Measurements from ENCODE around the gene IMPA2.

IMPA2 gene

DNA sequence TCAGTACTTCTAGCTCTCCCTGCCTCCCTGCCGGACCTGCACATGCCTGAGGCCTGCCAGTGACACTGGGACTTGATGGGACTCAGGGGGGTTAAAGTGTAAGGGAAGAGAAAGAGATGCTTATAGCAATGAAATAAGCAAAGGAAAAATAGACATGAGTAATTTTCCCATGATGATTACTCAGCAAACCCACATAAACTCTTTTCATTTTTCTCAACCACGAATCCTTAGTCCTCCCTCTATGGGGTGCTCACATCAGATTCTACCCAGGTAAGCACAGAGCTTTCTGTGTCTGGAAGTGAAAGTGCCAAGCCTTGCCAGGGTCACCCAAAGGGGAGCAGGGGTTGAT lies 67.5 kb downstream of the IMPA2 start:
- no peak overlapping the region for H3K4me3 ChIP-seq (ENCODE audit: low read length, poor library complexity, severe bottlenecking)
- no peaks in the 10 kb centered on the region for H3K79me2 ChIP-seq (ENCODE audit: insufficient read depth, low read length)
- no peaks in the 10 kb centered on the region for H3K36me3 ChIP-seq (ENCODE audit: insufficient read depth, low read length)
- no peaks in the 10 kb centered on the region for H3K4me1 ChIP-seq (ENCODE audit: insufficient read depth, low read length, poor library complexity, severe bottlenecking)
- H3K9ac ChIP-seq (ENCODE audit: low read depth, low read length, poor library complexity, severe bottlenecking), result no peak overlapping the region
- no peaks in the 10 kb centered on the region for H3K9me3 ChIP-seq (ENCODE audit: insufficient read depth, low read depth, low read length)
- H3K9me2 ChIP-seq (replicated peaks; ENCODE audit: low read depth, low read length), result no peaks in the 10 kb centered on the region
- H3F3A ChIP-seq (ENCODE audit: low read depth), result no peaks in the 10 kb centered on the region
- no peak overlapping the region for H3K4me2 ChIP-seq (ENCODE audit: low read depth, low read length, poor library complexity, severe bottlenecking)
- no peaks in the 10 kb centered on the region for H4K20me1 ChIP-seq (ENCODE audit: insufficient read depth, low read length, poor library complexity, severe bottlenecking)
- no peaks in the 10 kb centered on the region for H3K27me3 ChIP-seq (ENCODE audit: insufficient read depth, low read length, poor library complexity, severe bottlenecking)
- TF ChIP-seq EZH2phosphoT487 (IDR thresholded peaks at IDR 0.05; ENCODE audit: borderline replicate concordance), result no peak
- TF ChIP-seq, protein P1, sequence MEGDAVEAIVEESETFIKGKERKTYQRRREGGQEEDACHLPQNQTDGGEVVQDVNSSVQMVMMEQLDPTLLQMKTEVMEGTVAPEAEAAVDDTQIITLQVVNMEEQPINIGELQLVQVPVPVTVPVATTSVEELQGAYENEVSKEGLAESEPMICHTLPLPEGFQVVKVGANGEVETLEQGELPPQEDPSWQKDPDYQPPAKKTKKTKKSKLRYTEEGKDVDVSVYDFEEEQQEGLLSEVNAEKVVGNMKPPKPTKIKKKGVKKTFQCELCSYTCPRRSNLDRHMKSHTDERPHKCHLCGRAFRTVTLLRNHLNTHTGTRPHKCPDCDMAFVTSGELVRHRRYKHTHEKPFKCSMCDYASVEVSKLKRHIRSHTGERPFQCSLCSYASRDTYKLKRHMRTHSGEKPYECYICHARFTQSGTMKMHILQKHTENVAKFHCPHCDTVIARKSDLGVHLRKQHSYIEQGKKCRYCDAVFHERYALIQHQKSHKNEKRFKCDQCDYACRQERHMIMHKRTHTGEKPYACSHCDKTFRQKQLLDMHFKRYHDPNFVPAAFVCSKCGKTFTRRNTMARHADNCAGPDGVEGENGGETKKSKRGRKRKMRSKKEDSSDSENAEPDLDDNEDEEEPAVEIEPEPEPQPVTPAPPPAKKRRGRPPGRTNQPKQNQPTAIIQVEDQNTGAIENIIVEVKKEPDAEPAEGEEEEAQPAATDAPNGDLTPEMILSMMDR (conservative IDR thresholded peaks at IDR 0.05; ENCODE audit: low read length), result no peak
- no peak overlapping the region for H2AFZ ChIP-seq (ENCODE audit: low read length)

DNA sequence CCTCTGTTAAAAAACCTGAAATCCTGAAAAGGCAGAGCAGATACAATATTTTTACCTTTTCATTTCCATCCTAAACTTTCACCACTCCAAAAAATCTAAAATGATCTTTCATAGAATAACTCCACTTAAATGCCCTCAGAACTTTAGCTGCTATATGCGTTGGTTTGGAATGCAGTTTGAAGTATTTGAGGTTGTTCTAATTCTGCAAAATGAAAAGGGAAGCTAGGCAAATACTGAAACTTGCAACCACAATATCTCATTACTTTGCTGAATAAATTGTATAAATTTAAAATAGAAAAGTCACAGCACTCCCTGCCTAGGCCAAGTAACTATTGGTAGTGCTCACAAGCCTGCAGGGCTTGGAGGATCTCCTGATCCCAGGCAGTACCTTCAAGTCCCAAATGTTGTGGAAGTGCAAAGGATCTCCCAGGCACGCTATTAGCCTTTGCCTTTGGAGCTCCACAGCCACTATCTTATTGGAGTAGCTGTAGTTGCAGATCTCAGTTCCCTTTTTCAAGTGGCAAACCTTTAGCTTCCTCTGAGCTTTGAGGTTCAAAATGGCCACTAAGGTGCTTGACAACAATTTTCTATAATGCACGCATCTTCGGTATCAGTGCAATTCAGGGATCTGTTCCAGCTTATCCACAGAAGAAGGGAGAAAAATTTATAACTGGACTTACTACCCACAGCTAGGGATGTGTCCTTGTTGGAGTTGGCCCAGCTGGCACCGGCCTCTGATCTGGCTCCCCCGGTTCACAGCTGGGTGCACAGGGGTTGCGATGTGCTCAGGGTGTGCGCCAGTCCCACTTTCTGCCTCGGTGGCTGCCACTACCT lies 68.9 kb downstream of the IMPA2 start:
- no peaks in the 10 kb centered on the region for H3K27me3 ChIP-seq (ENCODE audit: insufficient read depth, low read length, poor library complexity, severe bottlenecking)
- H3K9me3 ChIP-seq (ENCODE audit: insufficient read depth, low read depth, low read length), result no peaks in the 10 kb centered on the region
- no peaks in the 10 kb centered on the region for H3K36me3 ChIP-seq (ENCODE audit: insufficient read depth, low read length)
- H3K9me2 ChIP-seq (replicated peaks; ENCODE audit: low read depth, low read length), result no peaks in the 10 kb centered on the region
- no peak overlapping the region for H3K9ac ChIP-seq (ENCODE audit: low read depth, low read length, poor library complexity, severe bottlenecking)
- H3K4me3 ChIP-seq (ENCODE audit: low read length, poor library complexity, severe bottlenecking), result no peak overlapping the region
- H3K4me2 ChIP-seq (ENCODE audit: low read depth, low read length, poor library complexity, severe bottlenecking), result no peak overlapping the region
- TF ChIP-seq, protein P1 (conservative IDR thresholded peaks at IDR 0.05; ENCODE audit: low read length), result no peak
- no peak for TF ChIP-seq EZH2phosphoT487 (IDR thresholded peaks at IDR 0.05; ENCODE audit: borderline replicate concordance)
- no peaks in the 10 kb centered on the region for H3K79me2 ChIP-seq (ENCODE audit: insufficient read depth, low read length)
- H3F3A ChIP-seq (ENCODE audit: low read depth), result no peaks in the 10 kb centered on the region
- H2AFZ ChIP-seq (ENCODE audit: low read length), result no peak overlapping the region
- H3K4me1 ChIP-seq (ENCODE audit: insufficient read depth, low read length, poor library complexity, severe bottlenecking), result no peaks in the 10 kb centered on the region
- no peaks in the 10 kb centered on the region for H4K20me1 ChIP-seq (ENCODE audit: insufficient read depth, low read length, poor library complexity, severe bottlenecking)

DNA sequence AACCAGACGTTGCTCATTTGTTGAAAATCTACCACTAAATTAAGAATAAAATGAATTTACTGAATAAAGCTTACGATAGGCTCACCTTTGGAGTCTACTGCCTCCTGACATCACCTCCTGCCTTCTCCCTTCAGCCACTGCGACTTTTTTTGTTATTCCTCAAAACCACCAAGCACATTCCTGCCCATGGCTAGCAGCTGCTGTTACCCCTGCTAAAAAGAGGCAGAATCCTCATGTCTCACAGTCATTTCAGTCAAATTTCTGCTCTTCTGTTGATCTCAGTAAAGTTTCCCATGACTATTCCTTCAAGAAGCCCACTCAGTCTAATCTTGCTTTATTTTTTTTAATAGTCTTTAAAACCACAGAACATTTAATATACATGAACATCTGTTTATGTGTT lies 71.6 kb downstream of the IMPA2 start:
- Histone ChIP-seq H3K36me3 (ENCODE audit: insufficient read depth, low read length) (no peaks in the 10 kb centered on the region), H3K9me2 (replicated peaks; ENCODE audit: low read depth, low read length) (no peaks in the 10 kb centered on the region), H4K20me1 (ENCODE audit: insufficient read depth, low read length, poor library complexity, severe bottlenecking) (no peaks in the 10 kb centered on the region), H2AFZ (ENCODE audit: low read length) (no peak overlapping the region), H3K9ac (ENCODE audit: low read depth, low read length, poor library complexity, severe bottlenecking) (no peak overlapping the region), H3F3A (ENCODE audit: low read depth) (no peaks in the 10 kb centered on the region), H3K9me3 (ENCODE audit: insufficient read depth, low read depth, low read length) (no peaks in the 10 kb centered on the region), H3K4me3 (ENCODE audit: low read length, poor library complexity, severe bottlenecking) (no peak overlapping the region), H3K27me3 (ENCODE audit: insufficient read depth, low read length, poor library complexity, severe bottlenecking) (no peaks in the 10 kb centered on the region), H3K79me2 (ENCODE audit: insufficient read depth, low read length) (no peaks in the 10 kb centered on the region), H3K4me1 (ENCODE audit: insufficient read depth, low read length, poor library complexity, severe bottlenecking) (no peaks in the 10 kb centered on the region), H3K4me2 (ENCODE audit: low read depth, low read length, poor library complexity, severe bottlenecking) (no peak overlapping the region)
- TF ChIP-seq EZH2phosphoT487 (IDR thresholded peaks at IDR 0.05; ENCODE audit: borderline replicate concordance), result no peak
- TF ChIP-seq, protein P1 (conservative IDR thresholded peaks at IDR 0.05; ENCODE audit: low read length), result no peak
